H9 (cell line): Measurements from ENCODE around the gene CHST1. TPM values are rescaled to one million over a fixed set of nuclear protein-coding genes. Genes with fewer than 3 reads are reported as not detected.

Experiments used
- DNase-seq: peaks from one replicate; pipeline ENCODE4 v3.0.0-alpha.2; 2017
- H2AFZ ChIP-seq: one replicate; pipeline ENCODE4 v1.6.1; 2013; ENCODE audit warnings: mild to moderate bottlenecking, low read length, control low read depth, moderate library complexity
- H2AK5ac ChIP-seq: 2 replicates; pipeline ENCODE4 v1.6.1; 2013; ENCODE audit warnings: low read length, control low read depth, mixed read lengths; ENCODE audit not compliant: insufficient read length
- H2BK120ac ChIP-seq: one replicate; pipeline ENCODE4 v1.6.1; 2013; ENCODE audit warnings: low read depth, mild to moderate bottlenecking, low read length, control low read depth, inconsistent platforms; ENCODE audit not compliant: poor library complexity, severe bottlenecking
- H2BK12ac ChIP-seq: 2 replicates; pipeline ENCODE4 v1.6.1; 2013; ENCODE audit warnings: low read length, control low read depth, mixed read lengths, low read depth; ENCODE audit not compliant: insufficient read length
- H2BK15ac ChIP-seq: 2 replicates; pipeline ENCODE4 v1.6.1; 2013; ENCODE audit warnings: low read depth, low read length, control low read depth
- H2BK20ac ChIP-seq: one replicate; pipeline ENCODE4 v1.6.1; 2013; ENCODE audit warnings: low read depth, mild to moderate bottlenecking, low read length, control low read depth, inconsistent platforms; ENCODE audit not compliant: poor library complexity, severe bottlenecking
- H2BK5ac ChIP-seq: 2 replicates; pipeline ENCODE4 v1.6.1; 2013; ENCODE audit warnings: low read length, control low read depth, mixed read lengths; ENCODE audit not compliant: insufficient read length
- H3K14ac ChIP-seq: 2 replicates; pipeline ENCODE4 v1.6.1; 2013; ENCODE audit warnings: low read length, control low read depth; ENCODE audit not compliant: insufficient read depth
- H3K18ac ChIP-seq: 2 replicates; pipeline ENCODE4 v1.6.1; 2013; ENCODE audit warnings: low read depth, mild to moderate bottlenecking, mixed read lengths, low read length, control low read depth; ENCODE audit not compliant: insufficient read length
- H3K23ac ChIP-seq: 2 replicates; pipeline ENCODE4 v1.6.1; 2013; ENCODE audit warnings: low read length, control low read depth, mixed read lengths, low read depth; ENCODE audit not compliant: insufficient read length
- H3K23me2 ChIP-seq: 2 replicates; pipeline ENCODE4 v1.6.1; 2013; ENCODE audit warnings: low read depth, mild to moderate bottlenecking, mixed read lengths, low read length, control low read depth; ENCODE audit not compliant: insufficient read length, poor library complexity, severe bottlenecking
- H3K27ac ChIP-seq: 2 replicates; pipeline ENCODE4 v1.5.1; 2013; ENCODE audit warnings: low read length, control low read depth, mixed read lengths, low read depth; ENCODE audit not compliant: insufficient read length
- H3K27me3 ChIP-seq: 2 replicates; pipeline ENCODE4 v1.6.1; 2013; ENCODE audit warnings: low read length, control low read depth, inconsistent platforms; ENCODE audit not compliant: insufficient read depth
- H3K4ac ChIP-seq: 2 replicates; pipeline ENCODE4 v1.6.1; 2013; ENCODE audit warnings: low read depth, mild to moderate bottlenecking, control low read depth, inconsistent platforms, low read length, moderate library complexity
- H3K4me1 ChIP-seq: 2 replicates; pipeline ENCODE4 v1.6.1; 2013; ENCODE audit warnings: low read length, control low read depth, inconsistent platforms; ENCODE audit not compliant: insufficient read depth
- H3K4me2 ChIP-seq: 2 replicates; pipeline ENCODE4 v1.6.1; 2013; ENCODE audit warnings: low read length, control low read depth, mixed read lengths; ENCODE audit not compliant: insufficient read length, insufficient read depth
- H3K56ac ChIP-seq: 2 replicates; pipeline ENCODE4 v1.6.1; 2013; ENCODE audit warnings: low read depth, mild to moderate bottlenecking, mixed read lengths, low read length, control low read depth; ENCODE audit not compliant: insufficient read length
- H3K79me1 ChIP-seq: 2 replicates; pipeline ENCODE4 v1.6.1; 2013; ENCODE audit warnings: low read depth, mild to moderate bottlenecking, moderate library complexity, low read length, control low read depth, inconsistent platforms; ENCODE audit not compliant: insufficient read depth, poor library complexity, severe bottlenecking
- H3K79me2 ChIP-seq: 2 replicates; pipeline ENCODE4 v1.6.1; 2013; ENCODE audit warnings: low read length, control low read depth, inconsistent platforms; ENCODE audit not compliant: insufficient read depth
- H3K9ac ChIP-seq: 2 replicates; pipeline ENCODE4 v1.6.1; 2013; ENCODE audit warnings: low read length, control low read depth, mixed read lengths; ENCODE audit not compliant: insufficient read length; ENCODE audit errors: extremely low read depth
- H3K9me3 ChIP-seq: one replicate; pipeline ENCODE4 v1.6.1; 2013; ENCODE audit warnings: low read depth, low read length, inconsistent platforms; ENCODE audit not compliant: control insufficient read depth
- H3T11ph ChIP-seq: one replicate; pipeline ENCODE4 v1.6.1; 2013; ENCODE audit warnings: mild to moderate bottlenecking, low read length, control low read depth, inconsistent platforms
- H4K20me1 ChIP-seq: one replicate; pipeline ENCODE4 v1.6.1; 2013; ENCODE audit not compliant: control insufficient read depth, insufficient read length, insufficient read depth
- H4K5ac ChIP-seq: 2 replicates; pipeline ENCODE4 v1.6.1; 2013; ENCODE audit warnings: low read depth, mild to moderate bottlenecking, mixed read lengths, low read length, control low read depth; ENCODE audit not compliant: insufficient read length
- H4K8ac ChIP-seq: replicated peaks from 2 replicates; pipeline ENCODE4 v1.6.1; 2013; ENCODE audit warnings: low read length, control low read depth, mixed read lengths, low read depth; ENCODE audit not compliant: insufficient read length
- H4K91ac ChIP-seq: 2 replicates; pipeline ENCODE4 v1.6.1; 2013; ENCODE audit warnings: low read depth, mild to moderate bottlenecking, moderate library complexity, mixed read lengths, low read length, control low read depth; ENCODE audit not compliant: insufficient read length
- H3K27ac Mint-ChIP-seq, 3 experiments: 2 replicates in 2 of 3; 3 replicates in 1 of 3; pipeline ENCODE4 v1.8.0; 2020 to 2021; ENCODE audit warnings: mixed read lengths in 3 of 3, mild to moderate bottlenecking in 1 of 3, moderate library complexity in 1 of 3
- H3K27me3 Mint-ChIP-seq: 2 replicates; pipeline ENCODE4 v1.8.0; 2021; ENCODE audit warnings: low read depth, mild to moderate bottlenecking, moderate library complexity, mixed read lengths
- H3K36me3 Mint-ChIP-seq, 3 experiments: 2 replicates in 2 of 3; 3 replicates in 1 of 3; pipeline ENCODE4 v1.8.0; 2020 to 2021; ENCODE audit warnings: low read depth in 3 of 3, mixed read lengths in 3 of 3; ENCODE audit not compliant: insufficient read depth in 1 of 3
- H3K4me1 Mint-ChIP-seq, 2 experiments: 2 replicates each; pipeline ENCODE4 v1.8.0; 2020; ENCODE audit warnings: mixed read lengths in 2 of 2
- H3K4me3 Mint-ChIP-seq, 2 experiments: 2 replicates in 1 of 2; 3 replicates in 1 of 2; pipeline ENCODE4 v1.8.0; 2020 to 2021; ENCODE audit warnings: mild to moderate bottlenecking in 2 of 2, mixed read lengths in 2 of 2, moderate library complexity in 1 of 2
- H3K9me3 Mint-ChIP-seq, 2 experiments: 2 replicates in 1 of 2; 3 replicates in 1 of 2; pipeline ENCODE4 v1.8.0; 2020; ENCODE audit warnings: mild to moderate bottlenecking in 2 of 2, mixed read lengths in 2 of 2, moderate library complexity in 1 of 2
- CTCF ChIP-seq: fragments of 200-600 bp; sonication (generic); conservative IDR thresholded peaks from 3 replicates; pipeline ENCODE4 v1.8.0; 2021; ENCODE audit warnings: antibody characterized with exemption, mild to moderate bottlenecking
- WGBS: extraction: QIAGEN DNeasy Blood & Tissue Kit; methylation state at CpG from one replicate; pipeline ENCODE4 v1.1.7; 2013; ENCODE audit warnings: missing lambda C conversion rate, low lambda C conversion rate, mixed read lengths; ENCODE audit not compliant: insufficient read length; ENCODE audit errors: extremely low coverage; 5-methylcytosine and 5-hydroxymethylcytosine counted together
- total RNA-seq: library from RNA; stranded (reverse); gene quantifications from 2 replicates; pipeline ENCODE4 v1.2.1, GENCODE V29; 2021

Gene CHST1
- total RNA-seq, 1 experiment from 2014 or later: 0.57 TPM

GRCh38 chr11:45669146-45669545, 3.7 kb upstream of the CHST1 start:
- H3K79me2 ChIP-seq: no peaks in the 10 kb centered on the region
- no peaks in the 10 kb centered on the region for H3K9me3 ChIP-seq
- Mint-ChIP-seq H3K27ac (no peak overlapping the region), H3K36me3 (no peaks in the 10 kb centered on the region), H3K9me3 (no peaks in the 10 kb centered on the region; a peak in 1 of 5 replicates), H3K27me3 (peaks cover 46% of the 10 kb centered on the region), H3K4me3 (no peak overlapping the region), H3K4me1 (peaks cover 8 to 13% of the 10 kb centered on the region in 2 experiments; a peak in 3 of 4 replicates)
- H3K27me3 ChIP-seq: peaks cover 12% of the 10 kb centered on the region; the same call in 1 of the 2 replicates
- no peak overlapping the region for H2AFZ ChIP-seq
- no peak overlapping the region for H3K4ac ChIP-seq
- no peak overlapping the region for H3K23ac ChIP-seq
- no peak overlapping the region for H4K5ac ChIP-seq
- peaks cover 3% of the 10 kb centered on the region for H4K20me1 ChIP-seq
- H3T11ph ChIP-seq: no peak overlapping the region
- no peak overlapping the region for H2BK12ac ChIP-seq
- no peak overlapping the region for H4K8ac ChIP-seq
- no peaks in the 10 kb centered on the region for H3K79me1 ChIP-seq
- no CpG with 5 or more reads among the region's 3 CpGs for WGBS
- no peak overlapping the region for H2BK15ac ChIP-seq
- no peak overlapping the region for H3K14ac ChIP-seq
- H3K23me2 ChIP-seq: peaks cover 10% of the 10 kb centered on the region
- no peak overlapping the region for H3K9ac ChIP-seq
- H3K18ac ChIP-seq: no peak overlapping the region
- H3K4me1 ChIP-seq: no peaks in the 10 kb centered on the region
- H2AK5ac ChIP-seq: no peak overlapping the region
- no peak overlapping the region for H2BK120ac ChIP-seq
- no peak overlapping the region for H2BK5ac ChIP-seq
- H2BK20ac ChIP-seq: no peak overlapping the region
- no peak for DNase-seq
- no peak overlapping the region for H3K4me2 ChIP-seq
- H4K91ac ChIP-seq: no peak overlapping the region
- H3K27ac ChIP-seq: no peak overlapping the region
- no peak for TF ChIP-seq CTCF
- no peak overlapping the region for H3K56ac ChIP-seq
